Gastroesophageal sphincter (tissue), 3 donors: ENCODE measurements around the gene MGST1.

Experiments
- CTCF ChIP-seq, 4 experiments: fragments of 200-600 bp in 2 of 4; fragments of 450-650 bp in 2 of 4; sonication (generic) in 1 of 4; IDR thresholded peaks; one replicate each; pipeline ENCODE4 v1.5.1; 2017 to 2019; ENCODE audit warnings: antibody characterized with exemption in 4 of 4, mild to moderate bottlenecking in 2 of 4, moderate library complexity in 2 of 4
- POLR2A ChIP-seq, 2 donors: fragments of 450-650 bp; IDR thresholded peaks; one replicate each; pipeline ENCODE4 v1.6.1; 2017; ENCODE audit warnings: antibody characterized with exemption in 2 of 2, mild to moderate bottlenecking in 2 of 2, moderate library complexity in 1 of 2

GRCh38 chr12:16303939-16304338, 43.5 kb upstream of the MGST1 start:
- TF ChIP-seq CTCF (IDR thresholded peaks at IDR 0.05) (no peak), POLR2A (IDR thresholded peaks at IDR 0.05) (no peak)
